AML-193 (cell line): ENCODE data around the gene FARS2.

Source experiments
- DNase-seq, 2 experiments: peaks; one replicate each; lab custom pipeline; 2025; lab: John Stamatoyannopoulos, UW

FARS2 gene

GRCh38 chr6:5325173-5325572, 63.9 kb downstream of the FARS2 start:
- no peak for DNase-seq

DNA sequence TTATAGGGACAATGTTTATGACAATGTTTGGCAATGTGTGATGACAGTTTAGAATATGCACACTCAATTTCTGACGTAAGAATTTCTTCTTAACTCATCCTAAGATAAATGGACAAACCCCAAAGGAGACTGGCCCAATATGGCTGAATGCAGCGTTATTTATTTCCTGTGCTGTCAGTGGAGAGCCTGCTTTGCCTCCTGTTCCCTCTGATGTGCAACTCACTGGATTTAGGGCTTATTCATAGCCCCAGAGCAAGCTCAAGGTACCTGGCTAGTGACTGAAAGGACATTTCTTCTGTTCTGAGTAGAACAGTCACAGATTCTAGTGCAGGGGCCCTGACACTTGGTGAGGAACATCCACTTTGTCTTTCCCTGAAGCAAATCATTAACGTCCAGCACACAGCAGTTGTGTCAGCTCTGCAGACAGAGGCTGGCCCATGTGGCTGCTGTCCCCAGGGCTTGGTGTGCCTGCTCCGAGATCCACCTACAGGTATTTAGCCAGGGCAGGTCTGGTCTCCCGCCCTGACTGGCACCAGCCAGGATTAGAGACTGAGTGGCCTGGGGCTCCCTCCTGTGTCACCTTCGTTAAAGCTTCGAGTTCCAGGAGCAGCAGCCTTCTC, 64.8 kb downstream of the FARS2 start:
- no peak for DNase-seq

DNA sequence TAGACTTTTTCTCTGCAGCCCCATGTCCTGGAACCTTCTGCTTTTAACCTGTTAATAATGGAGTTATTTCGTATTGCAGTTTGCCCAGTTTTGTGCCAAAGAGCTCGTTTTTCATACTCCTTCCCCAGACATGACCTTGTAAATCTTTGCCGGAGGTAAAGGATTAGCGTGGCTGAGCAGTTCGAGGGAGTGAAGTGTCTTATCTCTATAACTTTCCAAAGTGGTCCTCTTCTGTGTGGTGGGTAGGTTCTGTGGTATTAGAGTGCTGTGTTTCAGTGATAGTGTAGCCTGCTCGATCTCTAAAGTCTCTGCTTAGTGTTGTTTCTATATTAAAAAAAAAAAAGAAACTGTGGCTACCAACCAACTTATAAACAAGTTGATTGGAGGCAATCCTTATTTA, 67.5 kb downstream of the FARS2 start:
- no peak for DNase-seq

DNA sequence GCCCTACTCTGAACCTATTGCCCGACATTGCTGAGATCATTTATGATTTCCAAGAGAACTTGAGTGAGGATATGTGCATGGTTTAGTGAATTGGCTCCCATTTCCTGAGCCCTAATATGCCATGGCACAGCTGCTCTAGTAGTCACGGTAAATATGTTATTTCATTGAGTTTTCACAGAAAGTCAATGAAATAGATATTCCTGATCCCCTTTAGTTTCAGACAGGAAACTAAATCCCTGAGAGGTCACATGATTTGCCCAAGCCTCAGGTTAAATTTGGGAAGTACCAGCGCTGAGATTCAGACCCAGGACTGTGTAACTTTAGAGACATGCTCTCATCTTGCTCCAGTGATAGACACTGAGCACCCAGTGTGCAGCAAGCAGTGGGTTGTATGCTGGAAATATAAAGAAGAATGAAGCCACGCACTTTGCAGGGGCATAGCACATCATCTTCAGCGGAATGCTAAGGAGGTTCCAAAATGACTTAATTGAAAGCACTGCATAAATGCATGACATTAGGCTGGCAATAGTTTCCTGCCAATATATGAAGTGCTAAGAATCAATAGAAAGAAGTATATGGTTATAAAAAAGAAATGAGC, 70.6 kb downstream of the FARS2 start:
- no peak for DNase-seq

GRCh38 chr6:5333658-5334057, 72.3 kb downstream of the FARS2 start:
- DNase-seq: no peak

- DNase-seq: no peak
Observed at GRCh38 chr6:5334341-5334740, 73.0 kb downstream of the FARS2 start.

- DNase-seq: no peak
Observed at GRCh38 chr6:5335020-5335419, 73.7 kb downstream of the FARS2 start.

DNA sequence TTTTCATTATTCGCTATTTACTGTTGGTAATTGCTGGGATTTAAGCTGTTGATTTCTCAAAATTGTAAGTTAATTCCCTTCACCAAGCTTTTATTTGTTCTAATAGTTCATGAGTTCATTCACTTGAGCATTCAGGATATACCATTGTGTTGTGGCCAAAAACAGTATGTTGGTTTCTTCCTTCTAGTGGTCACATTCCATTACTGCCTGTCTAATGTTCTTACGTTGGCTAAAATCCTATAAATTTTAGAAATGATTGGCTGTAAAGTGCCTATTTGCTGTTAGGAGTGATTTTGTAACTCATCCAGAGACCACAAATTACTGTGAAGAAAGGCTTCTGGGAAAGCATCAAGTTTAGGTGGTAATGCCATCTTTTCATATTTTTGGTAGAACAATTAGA, 76.3 kb downstream of the FARS2 start:
- no peak for DNase-seq

GRCh38 chr6:5338177-5338960, 77.1 kb downstream of the FARS2 start:
- DNase-seq: no peak

GRCh38 chr6:5339786-5340185, 78.5 kb downstream of the FARS2 start:
- DNase-seq: no peak

DNA sequence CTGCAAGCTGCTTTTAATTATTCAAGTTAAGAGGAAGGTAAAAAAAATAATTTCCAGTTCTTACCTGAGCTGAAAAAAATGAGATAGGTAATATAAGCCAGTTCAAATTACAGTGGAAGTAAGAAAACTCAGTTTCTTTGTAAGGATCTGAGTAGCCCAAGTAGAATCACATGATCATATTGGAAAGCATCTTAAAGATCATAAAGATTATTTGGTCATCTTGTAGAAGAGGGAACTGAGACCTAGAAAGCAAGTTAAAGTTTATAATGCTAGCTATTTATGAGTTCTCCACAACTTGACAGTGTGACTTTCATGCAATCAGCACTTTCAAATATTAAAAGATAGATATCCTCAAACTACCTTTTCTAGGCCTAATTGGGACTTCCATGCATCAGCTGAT, 80.5 kb downstream of the FARS2 start:
- no peak for DNase-seq

DNA sequence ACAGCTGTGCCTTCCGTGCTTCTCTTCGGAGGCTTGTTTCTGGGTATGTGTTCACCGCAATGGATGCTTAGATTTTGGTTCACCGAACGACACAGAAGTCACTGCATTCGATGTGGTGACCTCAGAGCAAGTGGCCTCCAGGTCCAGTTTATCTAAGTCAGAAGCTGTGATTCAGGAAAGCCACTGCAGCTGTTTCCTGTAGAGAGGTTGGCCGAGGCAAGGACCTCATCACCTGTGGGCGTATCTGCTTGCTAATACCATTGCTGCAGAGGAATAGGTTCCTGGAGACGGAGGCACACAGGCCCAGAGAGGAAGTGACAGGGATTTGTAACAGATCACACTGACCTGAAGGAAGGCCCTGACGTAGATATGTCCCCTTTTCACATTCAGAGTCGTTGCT, 82.7 kb downstream of the FARS2 start:
- no peak for DNase-seq

- DNase-seq: no peak
Observed at GRCh38 chr6:5345324-5345723, 84.0 kb downstream of the FARS2 start.

DNA sequence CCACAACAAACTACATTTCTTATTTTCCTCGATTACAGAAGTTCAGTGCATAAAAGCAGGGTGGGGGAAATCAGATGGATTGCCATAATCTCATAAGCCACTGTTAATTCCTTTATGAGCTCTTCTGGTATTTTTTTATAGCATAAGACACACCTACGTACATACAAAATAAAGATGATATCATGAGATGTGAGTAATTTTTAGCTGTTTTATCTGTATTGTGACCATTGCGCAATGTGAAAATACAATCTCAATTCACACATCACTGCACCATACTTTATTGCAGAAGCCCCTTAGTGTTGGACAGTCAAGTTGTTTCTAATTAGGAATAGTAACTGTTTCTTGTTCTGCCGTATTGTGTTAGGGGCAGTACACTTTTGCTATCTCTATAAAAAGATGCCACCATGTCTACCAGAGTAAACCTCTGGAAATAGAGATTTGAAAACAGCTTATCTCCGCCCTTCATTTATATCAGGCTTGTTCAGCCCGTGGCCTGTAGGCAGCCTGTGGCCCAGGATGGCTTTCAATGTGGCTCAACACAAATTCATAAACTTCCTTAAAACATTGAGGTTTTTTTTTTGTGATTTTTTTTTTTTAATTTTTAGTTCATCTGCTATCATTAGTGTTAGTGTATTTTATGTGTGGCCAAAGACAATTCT, 90.4 kb downstream of the FARS2 start:
- no peak for DNase-seq

DNA sequence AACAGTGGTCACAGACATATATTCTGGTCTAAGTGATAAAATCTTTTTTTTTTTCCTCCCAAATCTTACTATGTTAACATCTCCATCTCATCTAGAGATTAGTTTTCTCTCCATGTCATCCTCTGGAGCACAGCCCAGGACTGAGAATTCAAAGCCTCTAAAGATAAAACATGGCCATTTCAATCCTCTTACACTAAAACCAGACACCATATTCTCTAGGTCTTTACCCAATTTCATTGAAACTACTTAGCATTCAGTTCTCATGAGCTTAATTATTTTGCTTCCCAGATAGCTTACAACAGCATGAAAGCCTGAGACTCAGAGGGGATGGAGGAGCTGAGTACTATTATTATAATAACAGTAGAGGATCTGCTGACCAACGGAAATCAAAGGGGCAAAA, 92.7 kb downstream of the FARS2 start:
- no peak for DNase-seq

DNA sequence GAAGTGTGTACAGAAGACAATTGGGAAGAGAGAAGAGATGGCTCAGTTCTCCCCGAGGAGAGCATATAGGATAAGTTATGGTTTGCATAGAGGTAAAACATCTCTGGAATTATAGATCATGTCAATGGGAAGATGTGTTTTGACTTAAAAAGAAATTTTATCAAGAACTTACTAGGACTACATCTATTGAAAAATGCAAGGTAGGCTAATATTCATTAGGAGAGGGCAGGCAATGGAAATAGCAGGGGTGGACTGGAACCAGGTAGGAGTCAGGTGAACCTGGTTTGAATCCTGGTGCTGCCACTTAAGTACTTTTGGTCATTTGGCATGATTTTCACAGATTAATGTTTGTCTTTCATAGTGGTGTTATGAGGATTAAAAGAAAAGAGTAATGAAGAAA, 96.2 kb downstream of the FARS2 start:
- no peak for DNase-seq

GRCh38 chr6:5359417-5359816, 98.1 kb downstream of the FARS2 start:
- no peak for DNase-seq

GRCh38 chr6:5361396-5361795, 100.1 kb downstream of the FARS2 start:
- DNase-seq: no peak

GRCh38 chr6:5365436-5366195, 104.3 kb downstream of the FARS2 start:
- DNase-seq: no peak

DNA sequence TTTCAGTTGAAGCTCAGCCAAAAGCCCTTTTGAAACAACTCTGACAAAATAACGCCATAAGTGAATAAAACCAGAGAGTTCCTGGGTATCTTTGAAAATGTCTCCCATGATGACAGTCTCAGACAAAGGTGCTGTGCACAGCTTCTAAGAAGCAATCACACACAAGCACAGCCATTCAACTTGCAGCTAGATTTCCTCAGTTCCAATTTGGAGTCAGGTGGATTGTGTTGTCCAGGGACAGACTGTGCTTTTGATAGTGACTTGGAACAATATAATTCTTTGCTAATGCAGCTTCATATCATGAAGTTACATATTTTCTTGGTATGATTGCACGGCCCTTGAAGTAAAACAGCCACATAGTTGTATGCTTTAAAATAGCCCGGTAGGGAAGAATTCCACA, 105.6 kb downstream of the FARS2 start:
- no peak for DNase-seq

GRCh38 chr6:5367510-5367909, 106.2 kb downstream of the FARS2 start:
- DNase-seq: no peak

DNA sequence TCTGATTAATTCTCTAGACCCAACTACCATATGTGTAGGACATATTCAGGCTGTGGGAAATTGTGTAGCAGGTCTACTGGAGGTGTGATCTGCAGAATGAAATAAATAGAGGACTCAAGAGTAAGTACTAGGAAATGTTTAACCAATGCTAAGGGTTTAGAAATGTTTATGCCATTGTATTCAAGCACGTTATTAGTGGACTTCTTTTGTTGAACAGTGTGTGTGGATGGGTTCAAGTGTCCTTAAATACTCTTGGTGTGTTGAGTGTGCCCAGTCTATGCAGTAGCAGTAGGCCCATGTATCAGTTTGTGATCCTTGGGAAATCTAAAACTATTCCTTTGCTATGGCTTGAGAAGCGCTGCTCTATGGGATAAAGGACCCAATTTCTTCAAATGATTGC, 112.1 kb downstream of the FARS2 start:
- DNase-seq: no peak
